ENCODE data around the gene TNS1.

The TNS1 gene

DNA sequence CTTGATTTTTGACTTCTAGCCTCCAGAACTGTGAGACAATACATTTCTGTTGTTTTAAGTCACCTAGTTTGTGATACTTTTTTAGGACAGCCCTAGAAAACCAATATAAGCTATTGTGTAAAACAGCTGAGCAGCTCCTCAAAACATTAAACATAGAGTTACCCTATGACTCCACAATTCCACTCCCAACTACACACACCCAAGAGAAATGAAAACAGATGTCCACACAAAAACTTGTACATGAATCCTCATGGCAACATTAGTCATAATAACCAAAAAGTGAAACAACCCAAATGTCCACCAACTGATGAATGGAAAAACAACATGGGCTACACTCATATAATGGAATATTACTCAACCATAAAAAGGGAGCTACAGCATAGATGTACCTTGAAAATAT lies 32.6 kb downstream of the TNS1 start:
- H3K4me3 ChIP-seq (ENCODE audit: low read length), result no peak overlapping the region
- DNase-seq (ENCODE audit: low read depth), result no peak
- no peak for TF ChIP-seq CTCF (IDR thresholded peaks at IDR 0.05; ENCODE audit: insufficient read depth, low read depth, low read length, missing control alignments)

GRCh38 chr2:217969588-217969987 lies 33.2 kb downstream of the TNS1 start:
- no peak for DNase-seq (ENCODE audit: low read depth)
- no peak for TF ChIP-seq CTCF (IDR thresholded peaks at IDR 0.05; ENCODE audit: insufficient read depth, low read depth, low read length, missing control alignments)
- H3K4me3 ChIP-seq (ENCODE audit: low read length), result no peak overlapping the region

DNA sequence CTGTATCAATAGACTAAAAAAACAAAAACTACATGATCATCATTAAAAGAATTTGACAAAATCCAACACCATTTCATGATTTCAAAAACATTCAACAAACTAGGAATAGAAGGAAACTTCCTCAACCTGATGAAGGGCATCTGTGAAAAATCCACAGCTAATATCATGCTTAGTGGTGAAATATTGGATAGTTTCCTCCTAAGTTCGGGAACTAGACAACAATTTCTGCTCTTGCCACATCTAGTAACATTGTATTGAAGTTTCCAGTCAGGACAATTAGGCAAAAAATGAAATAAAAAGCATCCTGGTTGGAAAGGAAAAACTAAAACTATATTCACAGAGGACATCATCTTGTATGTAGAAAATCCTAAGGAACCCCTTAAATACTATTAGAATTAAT lies 34.8 kb downstream of the TNS1 start:
- no peak for DNase-seq (ENCODE audit: low read depth)
- no peak for TF ChIP-seq CTCF (IDR thresholded peaks at IDR 0.05; ENCODE audit: insufficient read depth, low read depth, low read length, missing control alignments)
- no peak overlapping the region for H3K4me3 ChIP-seq (ENCODE audit: low read length)

DNA sequence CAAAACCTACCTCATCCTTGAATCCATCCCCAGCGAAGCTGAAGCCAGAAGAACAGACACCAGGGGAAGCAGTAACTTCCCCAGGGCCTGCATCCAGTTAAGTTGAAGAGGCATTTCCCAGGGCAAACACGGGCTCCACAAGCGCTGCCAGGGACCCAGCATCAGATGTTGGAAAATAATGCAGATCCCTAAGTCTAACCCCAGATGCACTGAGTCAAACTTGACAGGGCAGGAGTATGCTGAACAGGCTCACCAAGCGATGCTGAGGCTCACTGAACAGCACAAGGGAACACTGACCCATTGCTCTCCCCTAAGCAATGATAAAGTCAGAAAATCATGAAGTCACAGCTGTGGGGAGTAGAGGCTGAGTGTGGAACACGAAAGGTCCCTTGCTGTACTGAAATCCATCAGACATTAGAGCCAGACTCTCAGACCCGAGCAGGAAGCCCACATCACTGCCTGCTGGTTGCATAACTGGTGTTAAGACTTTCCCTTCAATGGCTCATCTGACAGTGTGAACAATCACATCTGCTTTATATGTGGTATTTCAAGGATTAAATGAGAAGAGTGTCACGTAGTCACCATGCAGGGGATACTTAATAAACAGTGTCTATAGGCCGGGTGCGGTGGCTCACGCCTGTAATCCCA lies 36.2 kb downstream of the TNS1 start:
- no peak for TF ChIP-seq CTCF (IDR thresholded peaks at IDR 0.05; ENCODE audit: insufficient read depth, low read depth, low read length, missing control alignments)
- DNase-seq (ENCODE audit: low read depth), result no peak

DNA sequence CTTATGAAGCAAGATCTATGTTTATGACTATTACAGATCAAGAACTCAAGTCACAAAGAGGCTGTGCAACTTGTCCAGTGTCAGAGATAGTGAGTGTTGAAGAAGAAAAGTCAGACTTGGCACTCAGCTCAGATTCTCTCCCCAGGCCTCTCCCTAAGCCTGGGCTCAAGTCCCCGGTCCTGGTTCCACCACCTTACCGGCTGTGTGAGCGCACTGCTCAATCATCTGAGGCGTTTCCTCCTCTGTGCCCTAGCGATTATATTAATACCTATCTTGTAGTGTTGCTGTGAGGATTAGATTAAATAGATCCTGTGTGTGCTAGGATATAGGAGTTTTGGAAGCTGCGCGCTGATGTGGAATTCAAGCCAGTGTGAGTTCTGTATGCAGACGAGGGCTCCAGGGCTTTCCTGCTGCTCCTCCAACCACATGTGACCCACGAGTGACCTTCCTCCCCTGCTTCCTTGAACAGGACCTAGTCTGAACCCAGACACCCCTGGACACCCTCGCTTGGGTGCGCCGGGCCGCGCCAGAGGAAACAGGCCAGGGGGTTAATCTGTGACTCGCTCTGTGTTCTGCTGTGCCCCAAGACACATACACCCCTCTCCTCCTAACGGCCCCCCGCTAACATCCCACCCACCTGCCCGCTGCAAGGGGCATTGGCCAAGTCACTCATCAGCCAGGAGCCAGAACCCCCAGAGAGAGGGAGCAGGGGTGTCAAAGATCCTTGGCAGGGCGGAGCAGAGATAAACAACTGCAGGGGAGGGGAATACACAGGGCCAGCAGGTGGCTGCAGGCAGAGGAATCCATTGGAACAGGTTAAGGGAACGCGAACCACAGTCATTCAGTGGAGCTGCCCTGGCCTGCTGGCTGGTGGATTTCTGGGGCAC lies 38.3 kb downstream of the TNS1 start:
- no peak for TF ChIP-seq CTCF (IDR thresholded peaks at IDR 0.05; ENCODE audit: insufficient read depth, low read depth, low read length, missing control alignments)
- DNase-seq (ENCODE audit: low read depth), result no peak
- H3K4me3 ChIP-seq (ENCODE audit: low read length), result no peak overlapping the region

More for the DNA sequence above, 36.2 kb downstream of the TNS1 start:
- H3K4me3 ChIP-seq (ENCODE audit: low read length), result no peak overlapping the region

DNA sequence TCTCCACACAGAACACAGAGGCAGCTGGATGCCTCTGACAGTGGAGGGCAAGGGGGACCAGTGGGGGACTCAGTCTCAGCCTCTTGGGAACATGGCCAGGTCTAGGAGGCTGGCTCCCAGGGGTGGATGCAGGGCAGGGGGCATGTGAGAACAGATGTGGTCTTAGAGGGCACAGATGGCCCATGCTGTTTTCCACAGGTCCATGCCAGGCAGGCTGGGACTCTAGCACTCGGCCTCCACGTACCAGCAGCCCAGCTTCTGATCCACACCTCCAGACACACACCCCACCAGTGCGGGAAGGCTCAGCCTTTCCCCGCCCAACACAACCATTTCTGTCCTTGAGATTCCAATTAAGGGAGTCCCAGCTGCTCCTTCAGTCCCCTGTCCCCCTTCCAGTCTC lies 42.4 kb downstream of the TNS1 start:
- H3K4me3 ChIP-seq (ENCODE audit: low read length), result no peak overlapping the region
- DNase-seq (ENCODE audit: low read depth), result no peak
- no peak for TF ChIP-seq CTCF (IDR thresholded peaks at IDR 0.05; ENCODE audit: insufficient read depth, low read depth, low read length, missing control alignments)

Data from epithelial cell of esophagus (primary cell).